Measurements from ENCODE around the gene CBR1. TPM values are rescaled to one million over a fixed set of nuclear protein-coding genes. Genes with fewer than 3 reads are reported as not detected.

The CBR1 gene
- total RNA-seq, 1 experiment from 2014 or later: 27.8 TPM

- TF ChIP-seq SIN3A (IDR thresholded peaks at IDR 0.05; ENCODE audit: borderline replicate concordance, insufficient read depth, low read depth, low read length): no peak
- ChIA-PET CTCF (no interaction called here), POLR2A (no interaction called here)
- in situ Hi-C loops (cut with HindIII; ENCODE audit: low pct_unique_long_range_greater_than_20kb, low sequenced_read_pairs) (no loop called here), intact Hi-C loops (cut with micrococcal nuclease; ENCODE audit: unreplicated experiment) (no loop called here)
- Histone ChIP-seq H3K4me1 (ENCODE audit: control insufficient read depth, insufficient read depth, low read length) (no peaks in the 10 kb centered on the region), H3K27me3 (ENCODE audit: control insufficient read depth, insufficient read depth, low read length) (no peaks in the 10 kb centered on the region), H3K9me3 (ENCODE audit: control insufficient read depth, insufficient read depth, low read depth, low read length) (no peaks in the 10 kb centered on the region), H3K4me3 (ENCODE audit: low read depth in 2 of 2, low read length in 2 of 2) (no peak overlapping the region), H3K36me3 (ENCODE audit: control insufficient read depth, insufficient read depth, low read length) (no peaks in the 10 kb centered on the region; the same call in 1 of the 2 replicates), H3K27ac (ENCODE audit: low read length) (no peak overlapping the region)
- ATAC-seq (no peak), DNase-seq (ENCODE audit: low read depth, low spot score) (no peak)
- BruUV-seq (replicated peaks): no TSS peak
Observed at GRCh38 chr21:36032647-36033406, 37.0 kb upstream of the CBR1 start.

- H3K4me1 ChIP-seq (ENCODE audit: control insufficient read depth, insufficient read depth, low read length): no peaks in the 10 kb centered on the region
- no TSS peak for BruUV-seq (replicated peaks)
- in situ Hi-C loops (cut with HindIII; ENCODE audit: low pct_unique_long_range_greater_than_20kb, low sequenced_read_pairs) (no loop called here), intact Hi-C loops (cut with micrococcal nuclease; ENCODE audit: unreplicated experiment) (no loop called here)
- no peaks in the 10 kb centered on the region; the same call in 1 of the 2 replicates for H3K36me3 ChIP-seq (ENCODE audit: control insufficient read depth, insufficient read depth, low read length)
- H3K27ac ChIP-seq (ENCODE audit: low read length): no peak overlapping the region
- no peaks in the 10 kb centered on the region for H3K9me3 ChIP-seq (ENCODE audit: control insufficient read depth, insufficient read depth, low read depth, low read length)
- no peak overlapping the region for H3K4me3 ChIP-seq (ENCODE audit: low read depth in 2 of 2, low read length in 2 of 2)
- no peak for ATAC-seq
- ChIA-PET CTCF (no interaction called here), POLR2A (no interaction called here)
- no peak for DNase-seq (ENCODE audit: low read depth, low spot score)
- TF ChIP-seq, protein P1, sequence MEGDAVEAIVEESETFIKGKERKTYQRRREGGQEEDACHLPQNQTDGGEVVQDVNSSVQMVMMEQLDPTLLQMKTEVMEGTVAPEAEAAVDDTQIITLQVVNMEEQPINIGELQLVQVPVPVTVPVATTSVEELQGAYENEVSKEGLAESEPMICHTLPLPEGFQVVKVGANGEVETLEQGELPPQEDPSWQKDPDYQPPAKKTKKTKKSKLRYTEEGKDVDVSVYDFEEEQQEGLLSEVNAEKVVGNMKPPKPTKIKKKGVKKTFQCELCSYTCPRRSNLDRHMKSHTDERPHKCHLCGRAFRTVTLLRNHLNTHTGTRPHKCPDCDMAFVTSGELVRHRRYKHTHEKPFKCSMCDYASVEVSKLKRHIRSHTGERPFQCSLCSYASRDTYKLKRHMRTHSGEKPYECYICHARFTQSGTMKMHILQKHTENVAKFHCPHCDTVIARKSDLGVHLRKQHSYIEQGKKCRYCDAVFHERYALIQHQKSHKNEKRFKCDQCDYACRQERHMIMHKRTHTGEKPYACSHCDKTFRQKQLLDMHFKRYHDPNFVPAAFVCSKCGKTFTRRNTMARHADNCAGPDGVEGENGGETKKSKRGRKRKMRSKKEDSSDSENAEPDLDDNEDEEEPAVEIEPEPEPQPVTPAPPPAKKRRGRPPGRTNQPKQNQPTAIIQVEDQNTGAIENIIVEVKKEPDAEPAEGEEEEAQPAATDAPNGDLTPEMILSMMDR (IDR thresholded peaks at IDR 0.05): no peak
- TF ChIP-seq SIN3A (IDR thresholded peaks at IDR 0.05; ENCODE audit: borderline replicate concordance, insufficient read depth, low read depth, low read length) (no peak), POLR2AphosphoS5 (IDR thresholded peaks at IDR 0.05; ENCODE audit: low read depth, low read length) (no peak), TCF7L2 (IDR thresholded peaks at IDR 0.05; ENCODE audit: low read depth, low read length) (no peak), REST (IDR thresholded peaks at IDR 0.05; ENCODE audit: insufficient read depth in 1 of 2, low read depth in 2 of 2, low read length in 1 of 2) (no peak)
- no peaks in the 10 kb centered on the region for H3K27me3 ChIP-seq (ENCODE audit: control insufficient read depth, insufficient read depth, low read length)
Observed at GRCh38 chr21:36034211-36034913, 35.5 kb upstream of the CBR1 start.

DNA sequence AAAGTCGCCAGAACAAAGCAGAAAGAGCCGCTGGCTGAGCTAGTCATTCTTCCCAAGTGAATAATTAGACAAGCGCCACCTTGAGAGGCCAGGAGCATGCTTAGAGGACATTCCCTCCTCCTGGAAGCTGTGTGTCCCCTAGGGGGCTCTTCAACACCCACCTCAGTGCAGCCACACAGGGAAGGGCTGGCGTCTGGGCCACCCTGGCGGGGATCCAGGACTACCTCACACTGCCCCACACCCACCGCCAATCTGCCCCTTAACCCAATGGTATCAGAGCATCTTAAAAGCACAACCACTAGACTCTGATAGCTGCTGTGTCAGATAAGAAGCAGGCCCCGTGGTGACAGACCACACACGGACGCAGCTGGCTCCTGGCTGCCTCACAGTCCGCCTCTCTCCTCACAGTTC is 34.4 kb upstream of the CBR1 start:
- H3K27me3 ChIP-seq (ENCODE audit: control insufficient read depth, insufficient read depth, low read length): no peaks in the 10 kb centered on the region
- ChIA-PET CTCF (no interaction called here), POLR2A (no interaction called here)
- no peak overlapping the region for H3K4me3 ChIP-seq (ENCODE audit: low read depth in 2 of 2, low read length in 2 of 2)
- no peaks in the 10 kb centered on the region for H3K4me1 ChIP-seq (ENCODE audit: control insufficient read depth, insufficient read depth, low read length)
- no peak for ATAC-seq
- no TSS peak for BruUV-seq (replicated peaks)
- no peaks in the 10 kb centered on the region for H3K9me3 ChIP-seq (ENCODE audit: control insufficient read depth, insufficient read depth, low read depth, low read length)
- in situ Hi-C loops (cut with HindIII; ENCODE audit: low pct_unique_long_range_greater_than_20kb, low sequenced_read_pairs): no loop called here
- H3K36me3 ChIP-seq (ENCODE audit: control insufficient read depth, insufficient read depth, low read length): no peaks in the 10 kb centered on the region; the same call in 1 of the 2 replicates
- TF ChIP-seq TCF7L2 (IDR thresholded peaks at IDR 0.05; ENCODE audit: low read depth, low read length) (no peak), POLR2AphosphoS5 (IDR thresholded peaks at IDR 0.05; ENCODE audit: low read depth, low read length) (no peak), REST (IDR thresholded peaks at IDR 0.05; ENCODE audit: insufficient read depth in 1 of 2, low read depth in 2 of 2, low read length in 1 of 2) (no peak), SIN3A (IDR thresholded peaks at IDR 0.05; ENCODE audit: borderline replicate concordance, insufficient read depth, low read depth, low read length) (no peak)
- TF ChIP-seq, protein P1 (IDR thresholded peaks at IDR 0.05): no peak
- no peak overlapping the region for H3K27ac ChIP-seq (ENCODE audit: low read length)
- intact Hi-C loops (cut with micrococcal nuclease; ENCODE audit: unreplicated experiment): no loop called here
- no peak for DNase-seq (ENCODE audit: low read depth, low spot score)

Measured in Panc1 (cell line).